Lower leg skin (tissue), 4 donors: Measurements from ENCODE around the gene ARHGAP22. TPM values are rescaled to one million over a fixed set of nuclear protein-coding genes. Genes with fewer than 3 reads are reported as not detected.

Source experiments
- DNase-seq, 2 donors: peaks; one replicate each; pipeline ENCODE4 v3.0.0-alpha.2; 2019; ENCODE audit warnings: low spot score in 2 of 2
- H3K4me3 ChIP-seq: fragments of 200-600 bp; sonication (generic); 2 replicates; pipeline ENCODE4 v1.5.1; 2017; ENCODE audit warnings: mild to moderate bottlenecking, low read depth; ENCODE audit not compliant: poor library complexity, severe bottlenecking
- POLR2A ChIP-seq, 2 donors: fragments of 450-650 bp; IDR thresholded peaks; one replicate each; pipeline ENCODE4 v1.6.1; 2016 to 2017; ENCODE audit warnings: antibody characterized with exemption in 2 of 2, mild to moderate bottlenecking in 1 of 2, moderate library complexity in 1 of 2
- WGBS, 2 donors: methylation state at CpG; one replicate each; pipeline ENCODE4 v1.1.5; 2018; 5-methylcytosine and 5-hydroxymethylcytosine counted together
- intact Hi-C: fragments of 100-400 bp; cut with DNase I; formaldehyde crosslinking; loops from one replicate; pipeline ENCODE4 v1.15.0; 2023; ENCODE audit warnings: low total_unique reads
- total RNA-seq, 4 donors: library from RNA; depleted of rRNA; stranded (reverse); fragments of >200 nt; gene quantifications; one replicate each; pipeline ENCODE4 v1.1.0, GENCODE V29; 2016
- TF ChIP-seq, protein P1 (sequence below), 3 donors: fragments of 450-650 bp; IDR thresholded peaks; one replicate each; pipeline ENCODE4 v1.5.1; 2016; ENCODE audit warnings: antibody characterized with exemption in 3 of 3, mild to moderate bottlenecking in 3 of 3, moderate library complexity in 2 of 3

Gene ARHGAP22
- total RNA-seq, 4 donors from 2014 or later: 0.46 to 3.0 (median 1.4) TPM

DNA sequence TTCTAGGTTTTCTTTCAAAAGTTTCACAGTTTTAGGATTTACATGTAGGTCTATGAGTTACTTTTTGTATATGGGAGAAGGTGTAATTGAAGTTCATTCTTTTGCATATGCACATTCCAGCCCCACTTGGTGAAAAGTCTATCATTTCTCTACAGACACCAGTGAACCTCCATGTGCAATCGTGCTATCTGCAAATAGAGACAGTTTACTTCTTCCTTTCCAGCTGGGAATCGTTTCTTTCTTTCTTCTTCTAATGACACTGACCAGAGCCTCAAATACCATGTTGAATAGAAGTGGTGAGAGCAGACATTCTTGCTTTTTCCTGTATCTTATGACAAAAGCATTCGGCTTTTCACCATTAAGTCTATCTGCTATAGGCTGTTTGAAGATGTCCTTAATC, 122.7 kb downstream of the ARHGAP22 start:
- H3K4me3 ChIP-seq: no peak overlapping the region
- no peak for DNase-seq
- 70 to 76% methylated on average over 3 of the region's 3 CpGs for WGBS, 2 donors
- TF ChIP-seq POLR2A (IDR thresholded peaks at IDR 0.05): no peak
- TF ChIP-seq, protein P1, sequence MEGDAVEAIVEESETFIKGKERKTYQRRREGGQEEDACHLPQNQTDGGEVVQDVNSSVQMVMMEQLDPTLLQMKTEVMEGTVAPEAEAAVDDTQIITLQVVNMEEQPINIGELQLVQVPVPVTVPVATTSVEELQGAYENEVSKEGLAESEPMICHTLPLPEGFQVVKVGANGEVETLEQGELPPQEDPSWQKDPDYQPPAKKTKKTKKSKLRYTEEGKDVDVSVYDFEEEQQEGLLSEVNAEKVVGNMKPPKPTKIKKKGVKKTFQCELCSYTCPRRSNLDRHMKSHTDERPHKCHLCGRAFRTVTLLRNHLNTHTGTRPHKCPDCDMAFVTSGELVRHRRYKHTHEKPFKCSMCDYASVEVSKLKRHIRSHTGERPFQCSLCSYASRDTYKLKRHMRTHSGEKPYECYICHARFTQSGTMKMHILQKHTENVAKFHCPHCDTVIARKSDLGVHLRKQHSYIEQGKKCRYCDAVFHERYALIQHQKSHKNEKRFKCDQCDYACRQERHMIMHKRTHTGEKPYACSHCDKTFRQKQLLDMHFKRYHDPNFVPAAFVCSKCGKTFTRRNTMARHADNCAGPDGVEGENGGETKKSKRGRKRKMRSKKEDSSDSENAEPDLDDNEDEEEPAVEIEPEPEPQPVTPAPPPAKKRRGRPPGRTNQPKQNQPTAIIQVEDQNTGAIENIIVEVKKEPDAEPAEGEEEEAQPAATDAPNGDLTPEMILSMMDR (IDR thresholded peaks at IDR 0.05): no peak
- intact Hi-C loops: no loop called here

DNA sequence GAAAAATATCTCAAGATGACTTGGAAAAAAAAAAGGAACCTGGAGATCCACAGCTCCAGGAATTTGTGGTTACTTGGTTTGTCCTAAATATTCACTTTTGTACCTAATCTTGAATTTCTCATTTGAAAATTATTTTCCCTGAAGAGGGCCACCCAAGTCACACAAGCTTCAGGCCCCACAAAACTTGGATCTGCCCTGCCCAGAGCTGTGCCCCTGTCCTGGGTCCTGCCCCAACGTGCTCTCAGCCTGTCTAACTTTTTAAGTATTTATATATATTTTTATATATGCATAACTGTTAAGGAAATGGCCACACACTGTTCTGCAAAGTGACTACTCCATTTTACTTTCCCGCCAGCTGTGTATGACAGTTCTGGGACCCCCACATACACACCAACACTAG, 123.5 kb downstream of the ARHGAP22 start:
- WGBS, 2 donors: 73 to 74% methylated on average over 2 of the region's 2 CpGs
- no peak overlapping the region for H3K4me3 ChIP-seq
- DNase-seq: peak in 1 of 2 donors; percentile 39
- TF ChIP-seq, protein P1 (IDR thresholded peaks at IDR 0.05): no peak
- no peak for TF ChIP-seq POLR2A (IDR thresholded peaks at IDR 0.05)
- intact Hi-C loops: no loop called here

DNA sequence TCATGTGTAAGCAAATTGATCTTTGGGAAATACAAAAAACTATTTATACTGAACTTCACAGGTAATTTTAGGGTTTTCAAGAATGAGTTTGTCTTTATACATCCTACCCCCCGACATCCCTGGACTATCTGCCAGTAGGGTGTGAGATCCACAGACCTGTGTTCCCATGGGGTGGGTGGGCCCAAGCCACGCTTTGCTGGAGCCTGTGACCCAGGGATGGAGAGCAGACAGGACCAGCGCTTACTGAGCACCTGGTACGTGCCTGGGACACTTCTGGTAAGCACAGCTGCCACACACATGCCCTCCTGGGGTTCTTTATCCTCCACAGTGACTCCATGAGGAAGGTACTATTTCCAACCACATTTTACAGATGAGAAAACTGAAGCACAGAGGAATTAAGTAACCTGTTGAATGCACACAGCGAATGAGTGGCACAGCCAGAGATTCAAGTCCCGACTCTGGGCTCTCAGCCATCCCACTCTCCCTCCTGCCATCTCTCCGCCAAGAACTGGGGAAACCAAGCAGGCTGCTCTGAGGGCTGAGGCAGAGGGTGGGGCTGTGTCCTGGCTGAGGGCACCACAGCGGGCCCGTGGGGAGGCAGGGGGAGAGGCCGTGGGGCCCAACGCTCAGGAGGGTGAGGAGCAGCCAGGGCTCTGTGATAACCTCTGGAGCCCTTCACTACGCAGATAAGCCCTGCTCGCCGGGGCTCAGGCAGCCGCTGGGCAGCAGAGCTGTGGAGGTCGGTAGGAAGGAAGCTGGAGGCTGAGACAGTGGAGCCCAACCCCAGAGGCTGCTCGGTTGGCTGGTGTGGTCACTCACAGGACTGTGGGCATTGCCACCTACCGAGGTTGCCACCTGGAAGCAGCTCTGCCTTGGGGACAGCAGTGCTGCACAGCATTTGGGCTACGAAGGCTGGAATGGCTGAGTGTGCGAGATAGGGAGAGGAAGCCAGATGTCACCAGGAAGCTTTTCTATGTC, 124.2 kb downstream of the ARHGAP22 start:
- no peak for TF ChIP-seq POLR2A (IDR thresholded peaks at IDR 0.05)
- TF ChIP-seq, protein P1 (IDR thresholded peaks at IDR 0.05): no peak
- no peak overlapping the region for H3K4me3 ChIP-seq
- intact Hi-C loops: no loop called here
- peak in 1 of 2 donors; percentile 79 for DNase-seq
- WGBS, 2 donors: 64 to 65% methylated on average over 19 of the region's 20 CpGs

DNA sequence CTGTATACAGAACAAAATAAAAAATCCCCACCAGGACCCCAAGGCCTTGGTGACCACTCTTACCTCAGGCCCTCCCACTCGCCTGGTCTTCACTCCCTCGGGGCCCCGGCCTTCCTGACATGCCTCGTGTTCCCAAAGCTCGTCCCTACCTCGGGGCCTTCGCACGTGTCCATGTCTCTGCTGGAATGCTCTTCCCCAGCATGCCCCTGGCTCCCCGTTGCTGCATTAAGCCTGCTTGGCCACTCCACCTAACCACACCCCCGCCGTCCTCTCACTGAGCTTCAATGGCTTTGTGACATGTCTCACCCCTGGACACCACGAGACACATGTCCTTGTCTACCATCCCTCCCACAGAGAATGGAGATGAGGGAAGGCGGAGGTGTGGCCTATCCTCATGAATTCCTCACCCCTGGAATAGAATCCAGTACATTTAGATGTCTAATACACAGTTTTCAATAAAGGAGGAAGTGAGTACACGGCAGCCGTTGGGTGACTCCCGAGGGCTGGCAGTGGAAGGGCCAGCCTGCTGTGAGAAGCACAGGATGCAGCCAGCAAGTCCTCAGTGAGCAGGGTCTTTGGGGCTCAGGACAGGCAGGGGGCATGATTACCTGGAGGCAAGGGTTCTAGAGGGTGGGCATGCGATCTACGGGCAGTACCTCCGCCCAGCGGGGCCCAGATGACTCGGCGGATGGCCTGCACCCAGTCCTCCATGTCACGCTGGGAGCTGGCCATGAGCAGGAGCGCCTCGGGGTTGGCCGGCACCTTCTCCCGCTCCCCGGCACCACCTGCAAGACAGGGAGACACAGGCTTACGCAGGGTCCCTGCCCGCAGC, 125.7 kb downstream of the ARHGAP22 start:
- TF ChIP-seq, protein P1 (IDR thresholded peaks at IDR 0.05): no peak
- TF ChIP-seq POLR2A (IDR thresholded peaks at IDR 0.05): no peak
- no peak overlapping the region for H3K4me3 ChIP-seq
- DNase-seq: peak in 1 of 2 donors; percentile 82
- 83 to 84% methylated on average over 29 of the region's 30 CpGs for WGBS, 2 donors
- intact Hi-C loops: no loop called here

DNA sequence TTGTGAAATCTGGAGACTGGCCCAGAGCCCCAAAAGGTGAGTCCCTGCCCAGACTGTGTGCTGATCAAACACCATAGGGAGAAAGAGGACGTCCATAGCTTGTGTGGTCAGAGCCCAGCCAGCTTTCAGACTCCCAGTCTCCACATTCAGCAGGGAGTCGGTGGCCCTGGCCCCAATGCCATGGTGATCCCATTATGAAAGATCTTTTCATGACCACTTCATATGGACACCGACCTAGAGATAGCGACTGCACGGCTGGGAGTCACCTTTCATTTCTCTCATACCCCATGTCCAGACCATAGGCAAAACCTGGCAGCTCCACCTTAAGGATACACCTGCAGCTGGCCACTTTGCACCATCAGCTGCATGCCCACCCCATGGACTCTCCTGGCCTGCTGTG, 126.4 kb downstream of the ARHGAP22 start:
- intact Hi-C loops: no loop called here
- DNase-seq: peak in 1 of 2 donors; percentile 46

More for the DNA sequence above, 126.4 kb downstream of the ARHGAP22 start:
- TF ChIP-seq POLR2A (IDR thresholded peaks at IDR 0.05): no peak
- TF ChIP-seq, protein P1 (IDR thresholded peaks at IDR 0.05): no peak
- H3K4me3 ChIP-seq: no peak overlapping the region
- WGBS, 2 donors: 88 to 94% methylated on average over 5 of the region's 5 CpGs
